GM18507 (cell line): ENCODE measurements around the gene SELE.
"Not testable (repeated sequence)": the region's sequence is repeated elsewhere in the genome, so short reads cannot be mapped to it uniquely, and the experiment has no call there.

Experiments used
- DNase-seq: peaks from one replicate; pipeline ENCODE4 v3.0.0; 2011; ENCODE audit warnings: low read depth; ENCODE audit not compliant: insufficient read length; ENCODE audit errors: extremely low spot score
- FAIRE-seq: peaks from 2 replicates; lab custom pipeline; 2011; peaks lifted over from hg19 to GRCh38; lab: Jason Lieb, UNC

The SELE gene

GRCh38 chr1:169690489-169690888 lies 43.4 kb downstream of the SELE start:
- FAIRE-seq (no peak), DNase-seq (no peak)

DNA sequence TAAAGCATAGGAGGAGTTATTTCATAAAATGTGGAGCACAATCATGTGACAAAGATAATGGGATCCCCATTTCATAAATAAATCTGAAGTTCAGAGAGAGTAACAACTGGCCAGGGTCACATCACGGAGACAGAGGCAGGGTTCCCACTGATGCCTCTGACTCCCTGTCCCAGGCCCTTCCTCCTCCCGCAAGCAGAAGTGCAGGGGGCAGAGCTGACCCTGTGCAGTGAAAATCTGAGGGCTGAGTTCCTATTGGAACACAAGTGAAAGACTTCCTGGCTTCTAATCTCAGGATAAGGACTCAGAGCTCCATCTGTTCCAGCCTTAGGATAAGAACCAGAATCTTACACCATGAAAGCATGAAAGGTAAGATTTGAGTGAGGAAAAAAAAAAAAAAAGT lies 44.5 kb downstream of the SELE start:
- FAIRE-seq (peak; percentile 68), DNase-seq (no peak)

DNA sequence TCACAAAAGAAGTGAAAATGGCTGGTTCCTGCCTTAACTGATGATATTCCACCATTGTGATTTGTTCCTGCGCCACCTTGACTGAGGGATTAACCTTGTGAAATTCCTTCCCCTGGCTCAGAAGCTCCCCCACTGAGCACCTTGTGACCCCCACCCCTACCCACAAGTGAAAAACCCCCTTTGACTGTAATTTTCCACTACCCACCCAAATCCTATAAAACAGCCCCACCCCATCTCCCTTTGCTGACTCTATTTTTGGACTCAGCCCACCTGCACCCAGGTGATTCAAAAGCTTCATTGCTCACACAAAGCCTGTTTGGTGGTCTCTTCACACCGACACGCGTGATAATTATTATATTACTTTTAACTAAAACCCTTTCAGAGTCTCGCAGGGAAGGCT lies 45.5 kb downstream of the SELE start:
- FAIRE-seq, DNase-seq: not testable (repeated sequence)

- DNase-seq (no peak), FAIRE-seq (no peak)
These were observed 50.2 kb downstream of the SELE start for GRCh38 chr1:169683661-169684060.

- FAIRE-seq: not testable (repeated sequence)
These were observed 50.7 kb downstream of the SELE start for GRCh38 chr1:169683168-169683567.

GRCh38 chr1:169682071-169682470 lies 51.8 kb downstream of the SELE start:
- no peak for DNase-seq
- peak; percentile 9 for FAIRE-seq

More at GRCh38 chr1:169683168-169683567, 50.7 kb downstream of the SELE start:
- DNase-seq: not testable (repeated sequence)

DNA sequence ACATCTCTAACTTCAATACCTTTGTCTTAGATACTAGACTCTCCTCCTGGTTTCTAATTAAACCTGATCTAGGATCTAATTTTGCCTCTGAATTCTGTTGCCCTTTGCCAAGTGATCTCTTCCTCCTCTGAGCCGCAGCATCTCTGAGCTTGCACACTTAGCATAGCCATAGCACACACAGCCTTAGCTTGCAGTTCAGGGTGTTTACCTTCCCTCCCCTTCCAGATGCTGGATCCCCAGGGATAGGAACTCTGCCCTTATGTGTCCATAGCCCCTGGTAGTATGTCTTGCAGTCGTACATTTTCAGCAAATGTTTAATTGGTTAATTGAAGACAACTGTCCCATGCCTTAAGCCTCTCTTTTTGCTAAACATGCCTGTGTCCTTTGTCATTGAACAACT lies 52.7 kb downstream of the SELE start:
- FAIRE-seq (peak; percentile 5), DNase-seq (no peak)

- DNase-seq (no peak), FAIRE-seq (peak; percentile 94)
These were observed 53.4 kb downstream of the SELE start for GRCh38 chr1:169680377-169681019.

DNA sequence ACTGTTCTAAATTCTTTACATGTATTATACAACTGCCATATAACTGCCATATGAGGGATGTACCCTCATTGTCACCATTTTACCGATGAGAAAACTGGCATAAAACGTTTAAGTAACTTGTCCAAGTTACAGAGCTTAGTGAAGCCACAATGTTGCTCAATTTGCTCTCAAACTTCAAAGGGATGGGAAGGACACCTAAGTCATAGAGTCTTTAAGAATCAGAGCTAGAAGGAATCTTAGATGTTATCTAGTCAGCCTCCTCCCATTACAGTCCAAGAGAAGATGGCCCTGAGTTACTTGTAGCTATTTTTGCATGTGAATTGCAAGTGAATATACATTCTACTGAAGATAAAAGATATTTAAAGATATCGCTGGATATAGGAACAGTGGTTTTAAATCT lies 54.2 kb downstream of the SELE start:
- FAIRE-seq (peak; percentile 12), DNase-seq (no peak)

DNA sequence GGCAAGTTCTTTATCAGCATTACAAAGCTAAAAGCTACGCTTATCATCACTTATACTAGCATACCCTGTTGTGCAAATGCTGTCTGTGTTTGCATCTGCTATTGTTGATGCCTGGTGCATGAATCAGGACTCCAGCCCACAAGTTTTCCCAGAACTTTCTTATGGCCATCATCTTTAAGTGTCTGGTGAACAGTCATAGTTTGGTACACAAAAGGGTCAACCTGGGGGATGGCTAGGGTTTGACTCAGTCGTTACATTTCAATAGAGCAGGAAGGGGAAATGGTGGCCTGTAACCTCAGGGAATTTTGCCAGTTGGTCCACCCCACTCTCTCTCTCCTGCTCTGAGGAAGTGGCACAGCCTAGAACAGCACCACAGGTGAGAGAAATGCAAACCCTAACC lies 57.9 kb downstream of the SELE start:
- DNase-seq: no peak

More for the DNA sequence above, 57.9 kb downstream of the SELE start:
- FAIRE-seq: peak; percentile 41
